Adipocyte (in vitro differentiated cells): ENCODE results near the gene ELAPOR2.
"Not testable (repeated sequence)": the region's sequence is repeated elsewhere in the genome, so short reads cannot be mapped to it uniquely, and the experiment has no call there.

ENCODE experiments used
- DNase-seq: peaks from one replicate; pipeline ENCODE4 v3.0.0-alpha.2; 2015; ENCODE audit warnings: low read depth
- H3K27me3 ChIP-seq: replicated peaks from 2 replicates; pipeline ENCODE4 v1.7.0; 2013; ENCODE audit warnings: mild to moderate bottlenecking, low read length, moderate library complexity; ENCODE audit not compliant: control insufficient read depth, insufficient read depth
- H3K36me3 ChIP-seq: 2 replicates; pipeline ENCODE4 v1.7.0; 2013; ENCODE audit warnings: low read length, mild to moderate bottlenecking, moderate library complexity; ENCODE audit not compliant: control insufficient read depth, insufficient read depth, severe bottlenecking
- H3K4me1 ChIP-seq: 2 replicates; pipeline ENCODE4 v1.7.0; 2013; ENCODE audit warnings: mild to moderate bottlenecking, low read length, moderate library complexity; ENCODE audit not compliant: control insufficient read depth, insufficient read depth
- H3K4me3 ChIP-seq: 2 replicates; pipeline ENCODE4 v1.7.0; 2013; ENCODE audit warnings: mild to moderate bottlenecking, low read length, moderate library complexity
- H3K9ac ChIP-seq: 2 replicates; pipeline ENCODE4 v1.7.0; 2013; ENCODE audit warnings: mild to moderate bottlenecking, low read length, moderate library complexity
- H3K9me3 ChIP-seq: 2 replicates; pipeline ENCODE4 v1.7.0; 2013; ENCODE audit warnings: mild to moderate bottlenecking, low read length, moderate library complexity; ENCODE audit not compliant: control insufficient read depth

Gene ELAPOR2, protein sequence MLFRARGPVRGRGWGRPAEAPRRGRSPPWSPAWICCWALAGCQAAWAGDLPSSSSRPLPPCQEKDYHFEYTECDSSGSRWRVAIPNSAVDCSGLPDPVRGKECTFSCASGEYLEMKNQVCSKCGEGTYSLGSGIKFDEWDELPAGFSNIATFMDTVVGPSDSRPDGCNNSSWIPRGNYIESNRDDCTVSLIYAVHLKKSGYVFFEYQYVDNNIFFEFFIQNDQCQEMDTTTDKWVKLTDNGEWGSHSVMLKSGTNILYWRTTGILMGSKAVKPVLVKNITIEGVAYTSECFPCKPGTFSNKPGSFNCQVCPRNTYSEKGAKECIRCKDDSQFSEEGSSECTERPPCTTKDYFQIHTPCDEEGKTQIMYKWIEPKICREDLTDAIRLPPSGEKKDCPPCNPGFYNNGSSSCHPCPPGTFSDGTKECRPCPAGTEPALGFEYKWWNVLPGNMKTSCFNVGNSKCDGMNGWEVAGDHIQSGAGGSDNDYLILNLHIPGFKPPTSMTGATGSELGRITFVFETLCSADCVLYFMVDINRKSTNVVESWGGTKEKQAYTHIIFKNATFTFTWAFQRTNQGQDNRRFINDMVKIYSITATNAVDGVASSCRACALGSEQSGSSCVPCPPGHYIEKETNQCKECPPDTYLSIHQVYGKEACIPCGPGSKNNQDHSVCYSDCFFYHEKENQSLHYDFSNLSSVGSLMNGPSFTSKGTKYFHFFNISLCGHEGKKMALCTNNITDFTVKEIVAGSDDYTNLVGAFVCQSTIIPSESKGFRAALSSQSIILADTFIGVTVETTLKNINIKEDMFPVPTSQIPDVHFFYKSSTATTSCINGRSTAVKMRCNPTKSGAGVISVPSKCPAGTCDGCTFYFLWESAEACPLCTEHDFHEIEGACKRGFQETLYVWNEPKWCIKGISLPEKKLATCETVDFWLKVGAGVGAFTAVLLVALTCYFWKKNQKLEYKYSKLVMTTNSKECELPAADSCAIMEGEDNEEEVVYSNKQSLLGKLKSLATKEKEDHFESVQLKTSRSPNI

DNA sequence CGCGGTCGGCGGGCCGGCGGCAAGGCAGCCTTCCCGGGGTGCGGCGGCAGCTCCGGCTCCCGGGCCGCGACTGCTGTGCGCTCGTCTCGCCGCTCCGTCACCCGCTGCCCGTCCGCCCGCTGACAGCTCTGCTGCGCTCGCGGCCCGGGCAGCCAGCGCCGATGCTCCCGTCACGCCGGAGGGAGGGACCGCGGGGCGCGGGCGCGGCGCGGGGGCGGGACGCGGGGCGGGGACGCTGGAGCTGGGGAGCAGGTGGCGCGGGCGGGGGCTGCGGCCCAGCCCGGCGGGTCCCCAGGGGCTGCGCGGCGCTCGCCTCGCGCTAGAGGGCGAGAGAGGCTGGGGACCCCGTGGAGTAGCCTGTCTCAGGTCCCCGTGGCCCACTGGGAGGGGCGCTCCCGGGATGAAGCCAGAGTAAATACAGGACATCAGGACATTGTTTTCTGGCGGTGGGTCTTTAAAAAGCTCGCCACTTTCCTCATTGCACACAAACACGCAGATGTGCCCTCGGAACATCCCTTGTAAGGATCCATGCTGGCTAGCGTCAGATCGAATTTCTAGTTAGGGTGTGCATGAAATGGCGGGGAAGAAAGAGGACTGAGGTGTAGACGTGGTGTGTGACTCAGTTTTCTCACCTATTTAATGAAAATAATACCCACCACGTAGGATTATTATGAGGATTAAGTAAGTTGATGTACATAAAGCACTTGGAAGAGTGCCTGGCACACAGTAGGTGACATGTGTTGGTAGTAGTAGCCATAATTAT, at the start of gene ELAPOR2:
ELAPOR2 (minus strand) TSS at position 130 of the 763 bp plus-strand sequence. CDS start 141 bp downstream, outside the sequence.
- peak within 1 kb of the TSS; percentile 93 for H3K4me3 ChIP-seq
- H3K4me1 ChIP-seq: peaks cover 34% of the 10 kb centered on the region
- H3K27me3 ChIP-seq: no peaks in the 10 kb centered on the region
- H3K36me3 ChIP-seq: no peaks in the 10 kb centered on the region
- H3K9me3 ChIP-seq: no peaks in the 10 kb centered on the region
- DNase-seq: peak; percentile 74
- peak within 1 kb of the TSS; percentile 85 for H3K9ac ChIP-seq

DNA sequence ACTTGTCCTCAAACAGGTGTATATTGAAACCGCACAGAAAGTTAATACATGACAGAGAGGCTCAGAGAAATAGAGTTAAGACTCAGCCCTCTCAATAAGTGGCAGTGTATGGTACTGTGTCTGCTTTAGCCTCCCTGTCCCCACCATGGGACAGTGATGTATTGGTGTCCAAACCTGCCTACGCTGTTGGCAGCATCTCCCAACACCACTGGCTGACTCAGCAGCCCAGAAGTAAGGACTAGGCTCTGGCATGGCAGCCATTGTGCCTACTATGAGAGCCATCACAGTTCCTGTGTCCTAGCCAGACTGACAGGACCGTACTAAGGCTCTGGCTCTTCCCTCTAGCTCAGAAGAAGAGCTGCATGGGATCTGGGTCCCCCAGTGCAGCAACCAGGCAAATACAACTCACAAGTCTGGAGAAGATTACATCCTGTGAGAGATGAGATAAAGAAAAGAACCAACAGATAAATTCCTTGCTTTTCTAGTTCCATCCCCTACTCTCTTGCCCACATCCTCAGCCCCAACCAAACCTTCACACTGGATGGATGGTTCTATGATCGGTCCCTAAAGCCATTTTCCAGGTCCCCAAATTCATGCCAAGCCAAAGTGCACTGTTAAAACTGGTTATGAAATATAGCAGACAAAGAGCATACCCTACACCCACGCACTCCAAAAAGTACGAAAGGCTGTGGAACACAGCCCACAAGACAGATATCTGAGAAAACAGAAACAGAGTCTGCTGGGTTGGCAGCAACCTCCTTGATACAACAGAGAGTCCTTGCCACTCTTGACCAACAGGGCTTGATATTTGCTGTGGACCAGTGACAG, 48.7 kb upstream of the ELAPOR2 start:
- no peak for DNase-seq
- H3K4me3 ChIP-seq: no peak overlapping the region
- H3K9me3 ChIP-seq: peaks cover 4% of the 10 kb centered on the region
- peaks cover 17% of the 10 kb centered on the region for H3K4me1 ChIP-seq
- no peak overlapping the region for H3K9ac ChIP-seq
- no peaks in the 10 kb centered on the region for H3K36me3 ChIP-seq
- H3K27me3 ChIP-seq: no peaks in the 10 kb centered on the region

DNA sequence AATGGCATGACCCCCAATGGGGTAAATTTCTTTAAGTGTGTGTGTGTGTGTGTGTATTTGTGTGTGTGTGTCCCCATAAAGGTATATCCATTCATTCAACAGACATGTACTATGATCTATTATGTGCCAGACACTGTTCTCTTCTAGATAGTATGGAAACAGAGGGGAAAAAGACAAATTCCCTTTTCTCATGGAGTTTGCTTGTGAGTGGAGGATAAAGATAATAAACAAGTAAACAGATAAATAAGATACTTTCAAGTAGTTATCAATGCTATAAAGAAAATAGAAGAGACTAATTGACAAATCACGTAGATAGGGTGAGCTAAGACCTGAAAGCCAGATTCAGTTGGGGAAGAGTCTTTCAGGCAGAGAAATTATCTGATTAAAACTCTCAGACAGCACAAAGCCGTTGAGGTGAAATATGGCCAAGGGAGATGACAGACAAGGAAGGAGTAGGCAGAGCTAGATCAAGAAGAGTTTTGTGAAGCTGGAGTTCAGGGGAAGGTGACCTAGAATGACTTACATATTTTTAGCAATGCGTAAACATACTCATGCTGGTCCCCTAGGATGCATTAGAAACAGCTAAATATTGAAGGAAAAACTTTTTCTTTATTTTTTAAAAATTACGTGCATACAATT, 47.6 kb upstream of the ELAPOR2 start:
- DNase-seq: no peak
- Histone ChIP-seq H3K4me1 (peaks cover 17% of the 10 kb centered on the region), H3K9ac (no peak overlapping the region), H3K27me3 (no peaks in the 10 kb centered on the region), H3K9me3 (no peaks in the 10 kb centered on the region), H3K36me3 (no peaks in the 10 kb centered on the region), H3K4me3 (no peak overlapping the region)

GRCh38 chr7:87105401-87105800, 45.9 kb upstream of the ELAPOR2 start:
- Histone ChIP-seq H3K9me3 (no peaks in the 10 kb centered on the region), H3K4me3 (no peak overlapping the region), H3K27me3 (no peaks in the 10 kb centered on the region), H3K4me1 (peaks cover 13% of the 10 kb centered on the region), H3K9ac (no peak overlapping the region), H3K36me3 (no peaks in the 10 kb centered on the region)
- no peak for DNase-seq

- H3K4me1 ChIP-seq: no peaks in the 10 kb centered on the region
- H3K36me3 ChIP-seq: no peaks in the 10 kb centered on the region
- H3K9me3 ChIP-seq: no peaks in the 10 kb centered on the region
- DNase-seq: no peak
- H3K27me3 ChIP-seq: no peaks in the 10 kb centered on the region
- H3K9ac ChIP-seq: no peak overlapping the region
- no peak overlapping the region for H3K4me3 ChIP-seq
Observed at GRCh38 chr7:87100326-87100725, 40.9 kb upstream of the ELAPOR2 start.

DNA sequence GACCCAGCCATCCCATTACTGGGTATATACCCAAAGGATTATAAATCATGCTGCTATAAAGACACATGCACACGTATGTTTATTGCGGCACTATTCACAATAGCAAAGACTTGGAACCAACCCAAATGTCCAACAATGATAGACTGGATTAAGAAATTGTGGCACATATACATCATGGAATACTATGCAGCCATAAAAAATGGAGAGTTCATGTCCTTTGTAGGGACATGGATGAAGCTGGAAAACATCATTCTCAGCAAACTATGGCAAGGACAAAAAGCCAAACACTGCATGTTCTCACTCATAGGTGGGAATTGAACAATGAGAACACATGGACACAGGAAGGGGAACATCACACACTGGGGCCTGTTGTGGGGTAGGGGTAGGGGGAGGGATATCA, 37.9 kb upstream of the ELAPOR2 start:
- H3K4me1 ChIP-seq, H3K27me3 ChIP-seq, H3K4me3 ChIP-seq, H3K36me3 ChIP-seq, H3K9me3 ChIP-seq, DNase-seq, H3K9ac ChIP-seq: not testable (repeated sequence)

GRCh38 chr7:87094322-87094721, 34.9 kb upstream of the ELAPOR2 start:
- H3K4me3 ChIP-seq: peak overlapping the region; percentile 36
- no peak for DNase-seq
- peaks cover 6% of the 10 kb centered on the region for H3K4me1 ChIP-seq
- H3K9ac ChIP-seq: peak overlapping the region; percentile 34
- H3K36me3 ChIP-seq: no peaks in the 10 kb centered on the region
- H3K9me3 ChIP-seq: peaks cover 4% of the 10 kb centered on the region
- H3K27me3 ChIP-seq: no peaks in the 10 kb centered on the region

DNA sequence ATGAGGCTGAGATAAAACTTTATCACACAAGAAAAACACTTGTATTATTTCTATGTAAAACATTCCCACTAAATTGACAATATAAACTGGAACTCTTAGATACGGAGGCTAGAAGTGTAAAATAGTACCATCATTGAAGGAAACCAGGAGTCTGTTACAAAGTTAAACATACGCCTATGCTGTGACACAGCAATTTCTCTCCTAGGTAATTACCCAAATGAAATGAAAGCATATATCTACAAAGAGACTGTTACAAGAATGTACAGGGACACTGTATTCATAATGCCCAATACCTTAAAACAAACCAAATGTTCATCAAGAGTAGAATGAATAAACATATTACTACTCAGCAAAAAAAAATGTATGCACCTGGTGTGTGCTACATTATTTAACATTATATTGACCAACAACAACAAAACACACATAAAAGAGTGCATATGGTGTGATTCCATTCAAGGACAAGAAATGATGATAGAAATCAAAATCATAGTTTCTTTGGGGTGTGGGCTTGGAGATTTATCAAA, 33.2 kb upstream of the ELAPOR2 start:
- Histone ChIP-seq H3K9me3 (peaks cover 4% of the 10 kb centered on the region), H3K4me3 (no peak overlapping the region), H3K9ac (no peak overlapping the region), H3K4me1 (peaks cover 6% of the 10 kb centered on the region), H3K27me3 (no peaks in the 10 kb centered on the region), H3K36me3 (no peaks in the 10 kb centered on the region)
- DNase-seq: no peak

DNA sequence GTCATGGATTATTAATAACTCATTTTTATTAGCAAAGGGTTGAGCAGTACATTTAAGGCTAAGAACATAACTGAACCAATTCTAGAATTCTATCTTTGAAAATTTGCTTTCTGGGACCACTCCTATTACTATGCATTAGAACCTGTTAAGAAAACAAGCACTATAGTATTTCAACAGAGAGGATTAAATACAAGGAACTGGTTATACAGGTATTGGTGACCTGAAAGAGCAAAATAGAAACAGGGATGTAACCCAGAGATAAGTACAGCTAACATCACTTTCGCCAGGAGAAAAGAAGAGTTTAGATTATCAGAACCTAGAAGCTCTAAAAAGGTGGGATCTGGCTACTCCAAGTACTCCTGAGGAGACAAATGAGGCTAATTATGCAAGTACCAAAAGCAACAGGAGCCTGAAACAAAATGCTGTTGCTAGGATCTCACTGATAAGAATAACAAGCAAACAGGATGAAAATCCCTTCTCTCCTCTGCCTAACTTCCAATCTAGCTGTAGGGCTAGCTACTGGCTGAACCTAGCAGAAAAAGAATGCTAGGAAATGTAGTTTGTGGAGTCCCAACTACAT, 32.1 kb upstream of the ELAPOR2 start:
- DNase-seq: no peak
- Histone ChIP-seq H3K36me3 (no peaks in the 10 kb centered on the region), H3K27me3 (no peaks in the 10 kb centered on the region), H3K9ac (no peak overlapping the region), H3K4me3 (no peak overlapping the region), H3K4me1 (peaks cover 6% of the 10 kb centered on the region), H3K9me3 (peaks cover 4% of the 10 kb centered on the region)
